ENCODE measurements around the gene CDH12.
A peak's percentile ranks its signal among the peaks of the same experiment; 100 is the strongest.

Gene CDH12

GRCh38 chr5:22411554-22412349 is 441.4 kb downstream of the CDH12 start:
- H3K4me3 ChIP-seq (ENCODE audit: low read length) = no peak overlapping the region
- no peak for DNase-seq (ENCODE audit: low read depth)
- no peak for TF ChIP-seq CTCF (conservative IDR thresholded peaks at IDR 0.05; ENCODE audit: low read depth, low read length)

DNA sequence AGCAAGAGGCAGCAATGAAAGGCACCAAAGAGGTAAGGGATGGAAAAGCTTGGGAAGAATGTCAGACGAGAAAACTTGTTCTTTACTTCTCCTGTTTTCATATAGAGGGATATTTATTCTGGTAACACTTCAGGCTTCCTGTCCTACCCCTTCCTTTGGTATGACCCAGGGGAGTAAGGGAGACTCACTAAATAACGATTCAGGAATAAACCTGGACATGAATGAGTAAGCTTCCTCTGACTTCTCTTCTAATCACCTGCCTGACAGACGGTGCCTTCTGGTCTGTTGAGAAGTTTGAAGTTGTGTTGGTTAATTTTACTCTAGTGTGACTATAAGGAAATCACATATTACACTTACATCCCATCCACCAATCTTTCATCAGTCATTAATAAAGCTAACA is 461.2 kb downstream of the CDH12 start:
- no peak for TF ChIP-seq CTCF (conservative IDR thresholded peaks at IDR 0.05; ENCODE audit: low read depth, low read length)
- no peak overlapping the region for H3K4me3 ChIP-seq (ENCODE audit: low read length)
- no peak for DNase-seq (ENCODE audit: low read depth)

DNA sequence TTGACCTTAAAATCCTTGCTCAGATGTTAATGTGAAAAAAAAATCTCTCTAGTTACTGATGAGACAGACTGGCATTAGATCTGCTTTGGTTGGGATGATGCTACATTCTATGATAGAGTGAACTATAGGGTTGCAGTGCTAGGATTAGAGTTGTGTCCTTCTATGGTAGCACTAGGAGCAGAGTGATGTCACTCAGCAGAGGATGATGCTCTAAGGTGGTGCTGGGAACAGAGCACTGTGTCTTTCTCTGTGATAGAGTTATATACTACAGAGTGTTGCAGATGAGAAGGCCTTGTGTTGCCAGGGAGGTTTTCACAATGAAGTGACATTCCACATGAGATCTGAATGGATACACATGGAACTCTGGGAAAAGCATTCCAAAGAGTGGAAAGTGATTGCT is 462.3 kb downstream of the CDH12 start:
- DNase-seq (ENCODE audit: low read depth) = no peak
- H3K4me3 ChIP-seq (ENCODE audit: low read length) = no peak overlapping the region
- TF ChIP-seq CTCF (conservative IDR thresholded peaks at IDR 0.05; ENCODE audit: low read depth, low read length) = no peak

DNA sequence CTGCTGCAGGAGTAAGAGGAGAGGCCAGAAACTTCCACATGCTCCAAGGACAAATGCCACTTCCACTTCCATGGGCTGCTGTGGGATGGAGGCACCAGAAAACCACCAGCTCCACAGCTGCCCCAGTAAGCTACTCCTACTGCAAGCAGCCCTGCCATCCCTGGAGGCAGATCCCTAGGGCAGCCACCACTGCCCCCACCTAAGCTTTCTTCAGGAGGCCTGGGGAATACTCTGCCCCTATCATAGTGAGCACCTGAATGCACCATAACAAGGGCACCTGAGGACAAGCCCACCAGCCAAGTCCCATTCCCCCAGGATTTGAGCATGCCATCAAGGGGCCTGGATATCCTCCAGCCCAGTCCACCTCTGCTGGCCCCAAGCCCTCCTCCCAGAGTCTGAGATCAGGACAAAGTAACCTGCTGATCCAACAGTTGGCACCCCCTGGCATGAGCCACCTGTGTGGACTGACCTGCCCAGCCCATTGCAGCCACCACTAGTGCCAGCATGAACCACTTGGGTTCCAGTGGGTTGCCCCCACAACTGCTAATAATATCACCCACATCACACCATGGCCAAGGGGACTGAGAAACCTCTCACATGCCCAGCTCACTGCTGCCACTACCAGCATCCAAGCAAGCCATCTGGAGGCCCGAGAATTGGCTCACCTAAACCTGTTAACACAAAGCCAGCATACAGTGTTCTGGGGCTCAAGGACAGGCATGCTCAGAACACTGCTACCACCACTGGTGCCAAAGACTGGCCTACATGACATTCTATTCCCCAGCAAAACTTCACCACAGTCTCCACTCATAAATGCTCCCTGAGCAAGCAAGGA is 480.1 kb downstream of the CDH12 start:
- TF ChIP-seq CTCF (conservative IDR thresholded peaks at IDR 0.05; ENCODE audit: low read depth, low read length) = no peak
- DNase-seq (ENCODE audit: low read depth) = no peak
- no peak overlapping the region for H3K4me3 ChIP-seq (ENCODE audit: low read length)

GRCh38 chr5:22372376-22372775 is 480.8 kb downstream of the CDH12 start:
- DNase-seq (ENCODE audit: low read depth) = peak; percentile 31
- H3K4me3 ChIP-seq (ENCODE audit: low read length) = no peak overlapping the region
- no peak for TF ChIP-seq CTCF (conservative IDR thresholded peaks at IDR 0.05; ENCODE audit: low read depth, low read length)

DNA sequence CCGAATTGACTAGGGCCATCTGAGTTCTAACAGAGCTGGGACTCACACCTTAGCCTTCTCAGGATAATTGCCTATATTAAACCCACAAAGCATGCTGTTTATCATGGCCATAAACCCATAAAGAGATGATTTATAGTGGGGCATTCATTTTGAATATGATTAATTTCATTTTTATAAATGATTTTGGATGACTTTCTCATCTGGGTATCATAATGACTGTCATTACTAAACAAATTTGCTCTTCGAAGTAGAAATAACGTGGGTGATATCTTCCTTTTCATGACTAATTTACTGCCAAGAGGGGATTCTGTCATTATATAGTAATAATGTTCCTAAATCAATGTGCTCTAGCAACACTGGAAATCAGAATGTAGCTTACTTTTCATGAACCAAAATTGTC is 498.2 kb downstream of the CDH12 start:
- DNase-seq (ENCODE audit: low read depth) = no peak
- no peak overlapping the region for H3K4me3 ChIP-seq (ENCODE audit: low read length)
- TF ChIP-seq CTCF (conservative IDR thresholded peaks at IDR 0.05; ENCODE audit: low read depth, low read length) = no peak

All from retinal pigment epithelial cell (primary cell).